Trophoblast cell (in vitro differentiated cells and primary cell): ENCODE measurements around the gene ERCC3.

Experiments
- DNase-seq, 2 donors: peaks; one replicate each; pipeline ENCODE4 v3.0.0-alpha.2; 2016
- H2AFZ ChIP-seq: 2 replicates; pipeline ENCODE4 v1.6.1; 2013; ENCODE audit warnings: low read length, moderate library complexity, mild to moderate bottlenecking; ENCODE audit not compliant: insufficient read depth, poor library complexity
- H2AK5ac ChIP-seq: 2 replicates; pipeline ENCODE4 v1.6.1; 2013; ENCODE audit warnings: mild to moderate bottlenecking, low read length
- H2BK120ac ChIP-seq: 2 replicates; pipeline ENCODE4 v1.6.1; 2013; ENCODE audit warnings: low read length, mild to moderate bottlenecking, moderate library complexity; ENCODE audit not compliant: insufficient read depth, poor library complexity
- H2BK12ac ChIP-seq: 2 replicates; pipeline ENCODE4 v1.6.1; 2013; ENCODE audit warnings: mild to moderate bottlenecking, low read length, moderate library complexity
- H2BK5ac ChIP-seq: 2 replicates; pipeline ENCODE4 v1.6.1; 2013; ENCODE audit warnings: low read length, low read depth, moderate library complexity, mild to moderate bottlenecking; ENCODE audit not compliant: poor library complexity
- H3K14ac ChIP-seq: 2 replicates; pipeline ENCODE4 v1.6.1; 2013; ENCODE audit warnings: mild to moderate bottlenecking, low read length
- H3K18ac ChIP-seq: 2 replicates; pipeline ENCODE4 v1.6.1; 2013; ENCODE audit warnings: mild to moderate bottlenecking, low read length
- H3K23ac ChIP-seq: 2 replicates; pipeline ENCODE4 v1.6.1; 2013; ENCODE audit warnings: low read length
- H3K27ac ChIP-seq: 2 replicates; pipeline ENCODE4 v1.5.1; 2013; ENCODE audit warnings: low read depth, mild to moderate bottlenecking, inconsistent platforms, low read length, moderate library complexity
- H3K27me3 ChIP-seq: 2 replicates; pipeline ENCODE4 v1.6.1; 2013; ENCODE audit warnings: inconsistent platforms, mild to moderate bottlenecking, low read length, moderate library complexity; ENCODE audit not compliant: insufficient read depth
- H3K36me3 ChIP-seq, 2 experiments: 1 replicate in 1 of 2; 2 replicates in 1 of 2; pipeline ENCODE4 v1.6.1; 2013; ENCODE audit warnings: low read length in 2 of 2, mild to moderate bottlenecking in 2 of 2, moderate library complexity in 1 of 2; ENCODE audit not compliant: insufficient read depth in 2 of 2, control insufficient read depth in 1 of 2
- H3K4ac ChIP-seq: 2 replicates; pipeline ENCODE4 v1.6.1; 2013; ENCODE audit warnings: low read depth, mild to moderate bottlenecking, low read length, moderate library complexity
- H3K4me1 ChIP-seq, 2 experiments: 1 replicate in 1 of 2; 2 replicates in 1 of 2; pipeline ENCODE4 v1.6.1; 2013; ENCODE audit warnings: low read length in 2 of 2, mild to moderate bottlenecking in 2 of 2, moderate library complexity in 1 of 2; ENCODE audit not compliant: insufficient read depth in 2 of 2, control insufficient read depth in 1 of 2
- H3K4me2 ChIP-seq: 2 replicates; pipeline ENCODE4 v1.6.1; 2013; ENCODE audit warnings: inconsistent platforms, mild to moderate bottlenecking, low read length, moderate library complexity
- H3K4me3 ChIP-seq: 2 replicates; pipeline ENCODE4 v1.5.1; 2013; ENCODE audit warnings: mild to moderate bottlenecking, low read depth, low read length, inconsistent platforms
- H3K79me1 ChIP-seq: one replicate; pipeline ENCODE4 v1.6.1; 2013; ENCODE audit warnings: low read length
- H3K79me2 ChIP-seq: 2 replicates; pipeline ENCODE4 v1.6.1; 2013; ENCODE audit warnings: low read length, mild to moderate bottlenecking; ENCODE audit not compliant: control insufficient read depth, insufficient read depth, poor library complexity
- H3K9ac ChIP-seq: 2 replicates; pipeline ENCODE4 v1.6.1; 2013; ENCODE audit warnings: mild to moderate bottlenecking, low read length
- H3K9me3 ChIP-seq: 2 replicates; pipeline ENCODE4 v1.6.1; 2013; ENCODE audit warnings: low read depth, mild to moderate bottlenecking, control low read depth, inconsistent platforms, low read length; ENCODE audit not compliant: insufficient read depth
- H4K12ac ChIP-seq: 2 replicates; pipeline ENCODE4 v1.6.1; 2013; ENCODE audit warnings: low read depth, mild to moderate bottlenecking, low read length, moderate library complexity
- H4K8ac ChIP-seq: 2 replicates; pipeline ENCODE4 v1.6.1; 2013; ENCODE audit warnings: low read depth, mild to moderate bottlenecking, low read length, moderate library complexity
- H4K91ac ChIP-seq: one replicate; pipeline ENCODE4 v1.6.1; 2013; ENCODE audit warnings: low read depth, mild to moderate bottlenecking, low read length, moderate library complexity
- WGBS: extraction: QIAGEN DNeasy Blood & Tissue Kit; methylation state at CpG from one replicate; pipeline ENCODE4 v1.1.7; 2013; ENCODE audit warnings: missing lambda C conversion rate; ENCODE audit not compliant: insufficient read length, insufficient coverage; ENCODE audit errors: extremely low coverage; 5-methylcytosine and 5-hydroxymethylcytosine counted together

Gene ERCC3

GRCh38 chr2:127259355-127259754 lies 34.6 kb downstream of the ERCC3 start:
- no CpG with 5 or more reads among the region's 5 CpGs for WGBS
- no peak overlapping the region for H3K27ac ChIP-seq
- DNase-seq, result no peak

GRCh38 chr2:127256866-127257265 lies 37.1 kb downstream of the ERCC3 start:
- no peak overlapping the region for H4K12ac ChIP-seq
- H2AK5ac ChIP-seq, result no peak overlapping the region
- no peak overlapping the region for H3K27ac ChIP-seq
- peaks cover 22 to 38% of the 10 kb centered on the region in 2 experiments for H3K36me3 ChIP-seq
- H3K4me1 ChIP-seq, result peaks cover 0 to 6% of the 10 kb centered on the region in 2 experiments
- no peak overlapping the region for H4K91ac ChIP-seq
- H3K23ac ChIP-seq, result no peak overlapping the region
- DNase-seq, result no peak
- H3K9ac ChIP-seq, result no peak overlapping the region
- H3K79me1 ChIP-seq, result no peaks in the 10 kb centered on the region
- H2AFZ ChIP-seq, result no peak overlapping the region
- H3K27me3 ChIP-seq, result no peaks in the 10 kb centered on the region
- no peaks in the 10 kb centered on the region for H3K79me2 ChIP-seq
- no peak overlapping the region for H3K4ac ChIP-seq
- no peak overlapping the region for H2BK5ac ChIP-seq
- H3K14ac ChIP-seq, result no peak overlapping the region
- H3K9me3 ChIP-seq, result peaks cover 6% of the 10 kb centered on the region
- WGBS, result no CpG with 5 or more reads among the region's 8 CpGs
- H4K8ac ChIP-seq, result no peak overlapping the region
- no peak overlapping the region for H3K18ac ChIP-seq
- no peak overlapping the region for H3K4me2 ChIP-seq
- no peak overlapping the region for H3K4me3 ChIP-seq
- H2BK120ac ChIP-seq, result no peak overlapping the region
- no peak overlapping the region for H2BK12ac ChIP-seq

More at GRCh38 chr2:127259355-127259754, 34.6 kb downstream of the ERCC3 start:
- Histone ChIP-seq H2BK5ac (no peak overlapping the region), H3K4me3 (peak overlapping the region; percentile 14), H3K23ac (no peak overlapping the region), H3K4me2 (no peak overlapping the region), H2BK120ac (no peak overlapping the region), H4K12ac (no peak overlapping the region), H3K4ac (no peak overlapping the region), H2AFZ (no peak overlapping the region), H2BK12ac (no peak overlapping the region), H3K79me1 (no peaks in the 10 kb centered on the region), H3K27me3 (no peaks in the 10 kb centered on the region), H3K14ac (no peak overlapping the region), H3K9me3 (peaks cover 6% of the 10 kb centered on the region), H4K8ac (no peak overlapping the region), H3K36me3 (peaks cover 22 to 38% of the 10 kb centered on the region in 2 experiments), H3K9ac (no peak overlapping the region), H3K4me1 (peaks cover 0 to 6% of the 10 kb centered on the region in 2 experiments), H3K79me2 (no peaks in the 10 kb centered on the region), H3K18ac (no peak overlapping the region), H2AK5ac (no peak overlapping the region), H4K91ac (no peak overlapping the region)

DNA sequence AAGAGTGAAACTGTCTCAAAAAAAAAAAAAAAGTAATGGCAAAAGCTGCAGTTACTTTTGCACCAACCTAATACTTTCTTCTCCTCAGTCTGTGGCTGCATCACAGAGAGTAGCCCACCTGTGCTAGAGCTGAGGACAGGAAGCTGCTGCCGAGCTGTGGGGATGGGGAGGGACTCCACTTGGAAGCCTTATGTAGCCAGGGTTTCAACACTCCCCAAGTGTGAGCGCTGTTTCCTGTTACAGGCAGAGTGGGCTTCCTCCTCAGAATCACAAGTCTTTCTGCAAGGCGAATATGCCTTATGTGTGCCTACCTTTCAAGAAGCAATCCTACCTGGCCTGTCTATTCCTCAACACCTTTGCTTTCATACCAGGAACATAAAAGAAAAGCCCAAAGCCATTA lies 37.6 kb downstream of the ERCC3 start:
- Histone ChIP-seq H3K14ac (no peak overlapping the region), H2BK5ac (no peak overlapping the region), H2AK5ac (no peak overlapping the region), H3K79me1 (no peaks in the 10 kb centered on the region), H3K18ac (no peak overlapping the region), H4K8ac (no peak overlapping the region), H2BK12ac (no peak overlapping the region), H2BK120ac (no peak overlapping the region), H3K27me3 (no peaks in the 10 kb centered on the region), H3K36me3 (peaks cover 22 to 38% of the 10 kb centered on the region in 2 experiments), H3K4me3 (no peak overlapping the region), H2AFZ (no peak overlapping the region), H3K27ac (no peak overlapping the region), H3K4me2 (no peak overlapping the region), H3K9me3 (peaks cover 6% of the 10 kb centered on the region), H3K79me2 (no peaks in the 10 kb centered on the region), H4K12ac (no peak overlapping the region), H3K4me1 (peaks cover 0 to 6% of the 10 kb centered on the region in 2 experiments), H3K23ac (no peak overlapping the region), H4K91ac (no peak overlapping the region), H3K9ac (no peak overlapping the region), H3K4ac (no peak overlapping the region)
- WGBS, result no CpG with 5 or more reads among the region's 3 CpGs
- DNase-seq, result no peak

- Histone ChIP-seq H4K91ac (no peak overlapping the region), H3K4me3 (no peak overlapping the region), H3K79me1 (no peaks in the 10 kb centered on the region), H3K9ac (no peak overlapping the region), H3K18ac (no peak overlapping the region), H2AK5ac (no peak overlapping the region), H3K4me1 (peaks cover 0 to 6% of the 10 kb centered on the region in 2 experiments), H3K27me3 (no peaks in the 10 kb centered on the region), H2BK5ac (no peak overlapping the region), H3K79me2 (no peaks in the 10 kb centered on the region), H3K36me3 (peaks cover 18 to 32% of the 10 kb centered on the region in 2 experiments), H4K12ac (no peak overlapping the region), H3K23ac (no peak overlapping the region), H4K8ac (no peak overlapping the region), H3K27ac (no peak overlapping the region), H3K4ac (no peak overlapping the region), H3K14ac (no peak overlapping the region), H2BK12ac (no peak overlapping the region), H2BK120ac (no peak overlapping the region), H3K4me2 (no peak overlapping the region), H3K9me3 (peaks cover 6% of the 10 kb centered on the region), H2AFZ (no peak overlapping the region)
- DNase-seq, result no peak
- no CpG with 5 or more reads among the region's 6 CpGs for WGBS
These were observed 38.2 kb downstream of the ERCC3 start for GRCh38 chr2:127255721-127256120.
